H1 (cell line): ENCODE data around the gene GINS3. TPM values are rescaled to one million over a fixed set of nuclear protein-coding genes. Genes with fewer than 3 reads are reported as not detected.

Source experiments
- BACH1 ChIP-seq: IDR thresholded peaks from 2 replicates; pipeline ENCODE4 v1.6.1; 2012; ENCODE audit warnings: low read length, improper control_type of control experiment
- BCL11A ChIP-seq, 2 experiments: IDR thresholded peaks; one replicate each; pipeline ENCODE4 v1.6.1; 2011; ENCODE audit warnings: low read depth in 2 of 2, low read length in 2 of 2, mild to moderate bottlenecking in 2 of 2
- EP300 ChIP-seq, 2 experiments: IDR thresholded peaks; 1 replicate in 1 of 2; 2 replicates in 1 of 2; pipeline ENCODE4 v1.6.1; 2011 to 2012; ENCODE audit warnings: low read depth in 2 of 2, low read length in 2 of 2, mild to moderate bottlenecking in 2 of 2, borderline replicate concordance in 1 of 2, inconsistent platforms in 1 of 2, moderate library complexity in 1 of 2
- HDAC2 ChIP-seq, 2 experiments: fragments of 300-600 bp in 1 of 2; sonication (generic) in 1 of 2; IDR thresholded peaks; 2 replicates each; pipeline ENCODE4 v1.6.1; 2011 to 2012; ENCODE audit warnings: low read depth in 2 of 2, low read length in 2 of 2, mild to moderate bottlenecking in 2 of 2, moderate library complexity in 2 of 2, borderline replicate concordance in 1 of 2, inconsistent platforms in 1 of 2
- KDM1A ChIP-seq: fragments of 200-600, 300-600 bp; sonication (generic); IDR thresholded peaks from 2 replicates; pipeline ENCODE4 v1.7.1; 2016; ENCODE audit warnings: mild to moderate bottlenecking, low read length, borderline replicate concordance
- NANOG ChIP-seq: IDR thresholded peaks from 2 replicates; pipeline ENCODE4 v1.6.1; 2011; ENCODE audit warnings: low read length, low read depth, mild to moderate bottlenecking, inconsistent platforms; ENCODE audit not compliant: insufficient read depth, poor library complexity, severe bottlenecking
- POLR2A ChIP-seq, 2 experiments: IDR thresholded peaks; 1 replicate in 1 of 2; 2 replicates in 1 of 2; pipeline ENCODE4 v1.6.1; 2011; ENCODE audit warnings: low read depth in 2 of 2, low read length in 2 of 2, mild to moderate bottlenecking in 2 of 2; ENCODE audit errors: control extremely low read depth in 1 of 2
- SIRT6 ChIP-seq: IDR thresholded peaks from one replicate; pipeline ENCODE4 v1.7.1; 2012; ENCODE audit warnings: low read length, inconsistent platforms
- TAF1 ChIP-seq: IDR thresholded peaks from 2 replicates; pipeline ENCODE4 v1.6.1; 2011; ENCODE audit warnings: mild to moderate bottlenecking, low read depth, low read length
- TCF12 ChIP-seq: IDR thresholded peaks from 2 replicates; pipeline ENCODE4 v1.6.1; 2011; ENCODE audit warnings: low read depth, mild to moderate bottlenecking, low read length
- polyA plus RNA-seq, 7 experiments: library from polyadenylated mRNA; depleted of rRNA in 3 of 7; stranded (reverse) in 5 of 7; unstranded in 2 of 7; fragments of >200 nt in 5 of 7; fragments of 200-250 nt in 2 of 7; gene quantifications; 1 replicate in 5 of 7; 2 replicates in 1 of 7; 4 replicates in 1 of 7; pipeline versions ENCODE4 v1.2.1 to v1.2.3, GENCODE V29; 2011 to 2013; ENCODE audit warnings: missing spikeins in 2 of 7, mixed read lengths in 2 of 7
- total RNA-seq: library from RNA; stranded (reverse); fragmentation: NEBNext Ultra II Directional; extraction: Animal tissue kit (Norgen Biotek cat#: 25700); gene quantifications from 2 replicates; pipeline ENCODE4 v1.2.1, GENCODE V29; 2021

Gene GINS3
- total and polyA plus RNA-seq, 2 of the 8 experiments (the other 6 are each of a cell fraction or from before 2014, with no cell fraction given) = 12.9 to 15.4 TPM

GRCh38 chr16:58389724-58390123, 2.5 kb upstream of the GINS3 start (continued):
- no peak for TF ChIP-seq NANOG
- no peak for TF ChIP-seq SIRT6
- TF ChIP-seq HDAC2 (IDR thresholded peaks at IDR 0.05; ENCODE audit: borderline replicate concordance in 1 of 2, low read depth in 2 of 2, low read length in 2 of 2) = no peak
- TF ChIP-seq TCF12 = no peak
- TF ChIP-seq EP300 (IDR thresholded peaks at IDR 0.05; ENCODE audit: borderline replicate concordance in 1 of 2, low read depth in 2 of 2, low read length in 2 of 2) = no peak
- no peak for TF ChIP-seq POLR2A (IDR thresholded peaks at IDR 0.05; ENCODE audit: control extremely low read depth in 1 of 2, low read depth in 2 of 2, low read length in 2 of 2)
- no peak for TF ChIP-seq TAF1
- TF ChIP-seq BCL11A (IDR thresholded peaks at IDR 0.05; ENCODE audit: low read depth in 2 of 2, low read length in 2 of 2) = no peak
- no peak for TF ChIP-seq KDM1A
- no peak for TF ChIP-seq BACH1
- TF ChIP-seq, all 59 proteins: peak for 0
